ENCODE results near the gene ADPRM.

Gene ADPRM

GRCh38 chr17:10697092-10698081, at the start of gene ADPRM, which contains the start of gene SCO1:
ADPRM (plus strand) TSS chr17:10697594; CDS start chr17:10704927, 7,333 bp downstream.
SCO1 (minus strand) TSS chr17:10697533; CDS start chr17:10697507, 26 bp downstream.
- peak; percentile 93 to 94 for DNase-seq (ENCODE audit: low read depth in 2 of 2)
- peak within 1 kb of the TSS; percentile 97 to 98 for H3K4me3 ChIP-seq (replicated peaks in 1 of 2; ENCODE audit: low read depth in 2 of 2, low read length in 2 of 2)
- TF ChIP-seq, protein P1, sequence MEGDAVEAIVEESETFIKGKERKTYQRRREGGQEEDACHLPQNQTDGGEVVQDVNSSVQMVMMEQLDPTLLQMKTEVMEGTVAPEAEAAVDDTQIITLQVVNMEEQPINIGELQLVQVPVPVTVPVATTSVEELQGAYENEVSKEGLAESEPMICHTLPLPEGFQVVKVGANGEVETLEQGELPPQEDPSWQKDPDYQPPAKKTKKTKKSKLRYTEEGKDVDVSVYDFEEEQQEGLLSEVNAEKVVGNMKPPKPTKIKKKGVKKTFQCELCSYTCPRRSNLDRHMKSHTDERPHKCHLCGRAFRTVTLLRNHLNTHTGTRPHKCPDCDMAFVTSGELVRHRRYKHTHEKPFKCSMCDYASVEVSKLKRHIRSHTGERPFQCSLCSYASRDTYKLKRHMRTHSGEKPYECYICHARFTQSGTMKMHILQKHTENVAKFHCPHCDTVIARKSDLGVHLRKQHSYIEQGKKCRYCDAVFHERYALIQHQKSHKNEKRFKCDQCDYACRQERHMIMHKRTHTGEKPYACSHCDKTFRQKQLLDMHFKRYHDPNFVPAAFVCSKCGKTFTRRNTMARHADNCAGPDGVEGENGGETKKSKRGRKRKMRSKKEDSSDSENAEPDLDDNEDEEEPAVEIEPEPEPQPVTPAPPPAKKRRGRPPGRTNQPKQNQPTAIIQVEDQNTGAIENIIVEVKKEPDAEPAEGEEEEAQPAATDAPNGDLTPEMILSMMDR (IDR thresholded peaks at IDR 0.05; ENCODE audit: low read depth, low read length), result peak; percentile 43

DNA sequence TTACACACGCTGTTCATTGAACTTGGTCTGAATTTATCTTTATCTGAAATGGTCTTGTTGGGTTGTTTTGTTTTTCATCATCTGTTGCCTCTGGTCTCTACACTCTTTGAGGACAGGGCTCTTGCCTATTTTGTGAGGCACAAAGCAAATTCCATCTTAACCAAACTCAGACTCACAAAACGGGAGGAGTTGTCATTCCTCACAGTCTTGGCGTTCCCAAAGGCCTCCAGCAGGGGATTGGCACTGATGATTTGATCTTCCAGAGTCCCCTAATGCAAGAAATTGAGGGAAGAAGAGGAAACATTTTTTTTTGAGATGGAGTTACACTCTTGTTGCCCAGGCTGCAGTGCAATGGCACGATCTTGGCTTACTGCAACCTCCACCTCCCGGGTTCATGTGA, 49.0 kb upstream of the ADPRM start:
- TF ChIP-seq, protein P1 (IDR thresholded peaks at IDR 0.05; ENCODE audit: low read depth, low read length), result no peak
- no peak overlapping the region for H3K4me3 ChIP-seq (replicated peaks in 1 of 2; ENCODE audit: low read depth in 2 of 2, low read length in 2 of 2)
- no peak for DNase-seq (ENCODE audit: low read depth in 2 of 2)

DNA sequence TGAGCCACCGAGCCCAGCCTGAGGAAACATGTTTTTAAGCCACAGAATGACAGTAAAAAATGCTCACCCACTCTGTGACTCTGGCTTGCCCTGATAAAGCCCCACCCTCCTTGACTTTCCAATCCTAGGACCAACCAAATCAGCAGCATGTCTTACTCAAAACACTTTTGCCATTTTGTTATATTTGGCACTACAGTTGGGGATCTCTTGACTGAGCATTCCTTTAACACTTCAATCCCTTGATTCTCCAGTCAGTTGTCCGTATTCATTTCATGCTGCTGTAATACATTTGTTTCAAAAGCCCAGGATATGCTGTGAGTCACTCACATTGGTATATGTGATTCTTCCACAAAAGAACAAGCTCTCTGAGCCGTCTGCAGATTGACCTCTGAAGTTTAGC, 48.4 kb upstream of the ADPRM start:
- H3K4me3 ChIP-seq (replicated peaks in 1 of 2; ENCODE audit: low read depth in 2 of 2, low read length in 2 of 2), result no peak overlapping the region
- TF ChIP-seq, protein P1 (IDR thresholded peaks at IDR 0.05; ENCODE audit: low read depth, low read length), result no peak

GRCh38 chr17:10649602-10650001, 47.8 kb upstream of the ADPRM start:
- H3K4me3 ChIP-seq (replicated peaks in 1 of 2; ENCODE audit: low read depth in 2 of 2, low read length in 2 of 2), result no peak overlapping the region
- DNase-seq (ENCODE audit: low read depth in 2 of 2), result no peak
- TF ChIP-seq, protein P1 (IDR thresholded peaks at IDR 0.05; ENCODE audit: low read depth, low read length), result no peak

More for the DNA sequence above, 48.4 kb upstream of the ADPRM start:
- DNase-seq (ENCODE audit: low read depth in 2 of 2), result peak in 1 of 2 donors; percentile 57

DNA sequence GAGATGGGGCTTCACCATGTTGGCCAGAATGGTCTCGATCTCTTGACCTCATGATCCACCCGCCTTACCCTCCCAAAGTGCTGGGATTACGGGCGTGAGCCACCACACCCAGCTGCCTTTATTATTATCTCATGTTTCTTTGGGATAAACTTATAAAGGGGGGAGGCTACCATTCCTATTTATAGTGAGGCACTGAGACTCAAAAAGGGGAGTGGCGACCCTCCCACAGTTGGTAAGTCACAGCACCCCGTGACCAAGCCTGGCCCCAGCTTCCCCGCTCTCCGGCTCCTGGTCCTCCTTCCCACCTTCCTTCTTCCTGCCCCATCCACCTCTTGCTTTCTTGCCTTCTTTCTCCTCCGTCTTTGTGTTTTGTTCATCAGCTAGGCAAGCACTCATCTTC, 45.5 kb upstream of the ADPRM start:
- H3K4me3 ChIP-seq (replicated peaks in 1 of 2; ENCODE audit: low read depth in 2 of 2, low read length in 2 of 2), result no peak overlapping the region
- DNase-seq (ENCODE audit: low read depth in 2 of 2), result no peak
- TF ChIP-seq, protein P1 (IDR thresholded peaks at IDR 0.05; ENCODE audit: low read depth, low read length), result no peak

- no peak overlapping the region for H3K4me3 ChIP-seq (replicated peaks in 1 of 2; ENCODE audit: low read depth in 2 of 2, low read length in 2 of 2)
- TF ChIP-seq, protein P1 (IDR thresholded peaks at IDR 0.05; ENCODE audit: low read depth, low read length), result no peak
- peak; percentile 12 to 21 for DNase-seq (ENCODE audit: low read depth in 2 of 2)
Measured at GRCh38 chr17:10652984-10653659, 44.3 kb upstream of the ADPRM start.

Measured in cardiac fibroblast (primary cell).